ENCODE results near the gene JHY.

The JHY gene

DNA sequence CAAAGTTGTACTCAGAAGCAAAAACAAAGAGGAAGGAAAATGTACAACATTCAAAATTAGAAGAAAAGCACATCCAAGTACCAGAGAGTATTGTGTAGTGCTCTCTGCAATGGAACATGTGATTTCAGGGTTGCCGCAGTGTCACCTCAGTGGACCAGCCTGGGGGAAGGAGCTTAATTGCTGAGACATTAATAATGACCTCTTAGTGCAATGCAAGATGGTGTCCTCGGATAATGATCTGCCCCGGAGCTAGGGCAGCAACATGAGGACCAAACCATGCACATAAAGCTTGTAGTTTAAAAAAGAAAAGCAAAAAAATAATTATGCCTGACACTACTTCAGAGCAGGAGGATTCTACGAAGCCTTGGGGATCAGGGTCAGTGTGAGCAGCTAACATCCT is 11.3 kb upstream of the JHY start:
- no peak for DNase-seq (ENCODE audit: low read depth)

DNA sequence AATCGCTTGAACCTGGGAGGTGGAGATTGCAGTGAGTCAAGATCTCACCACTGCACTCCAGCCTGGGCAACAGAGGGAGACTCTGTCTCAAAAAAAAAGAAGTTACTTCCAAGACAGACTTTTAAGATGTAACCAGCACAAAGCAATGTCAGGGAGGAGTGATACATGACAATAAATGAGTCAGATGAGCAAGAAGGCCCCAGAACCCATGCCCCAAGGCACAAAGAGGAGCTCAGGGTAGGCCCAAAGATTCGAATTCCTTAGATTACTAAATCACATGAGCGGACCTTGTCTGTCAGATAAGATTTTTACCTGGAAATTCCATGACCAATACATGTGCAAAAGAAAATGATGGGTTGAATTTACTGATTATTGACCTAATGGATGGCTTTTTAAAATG is 10.5 kb upstream of the JHY start:
- DNase-seq (ENCODE audit: low read depth) = no peak

DNA sequence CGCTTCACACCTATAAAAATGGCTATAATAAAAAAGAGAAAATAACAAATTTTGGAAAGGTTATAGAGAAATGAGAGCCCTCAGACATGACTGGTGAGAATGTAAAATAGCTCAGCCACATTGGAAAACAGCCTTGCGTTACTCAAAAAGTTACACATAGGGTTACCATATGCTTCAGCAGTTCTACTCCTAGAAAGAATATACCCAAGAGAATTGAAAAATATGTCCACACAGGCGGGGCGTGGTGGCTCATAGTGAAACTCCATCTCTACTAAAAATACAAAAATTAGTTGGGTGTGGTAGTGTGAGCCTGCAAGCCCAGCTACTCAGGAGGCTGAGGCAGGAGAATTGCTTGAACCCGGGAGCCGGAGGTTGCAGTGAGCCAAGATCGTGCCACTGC is 7.6 kb upstream of the JHY start:
- no peak for DNase-seq (ENCODE audit: low read depth)

DNA sequence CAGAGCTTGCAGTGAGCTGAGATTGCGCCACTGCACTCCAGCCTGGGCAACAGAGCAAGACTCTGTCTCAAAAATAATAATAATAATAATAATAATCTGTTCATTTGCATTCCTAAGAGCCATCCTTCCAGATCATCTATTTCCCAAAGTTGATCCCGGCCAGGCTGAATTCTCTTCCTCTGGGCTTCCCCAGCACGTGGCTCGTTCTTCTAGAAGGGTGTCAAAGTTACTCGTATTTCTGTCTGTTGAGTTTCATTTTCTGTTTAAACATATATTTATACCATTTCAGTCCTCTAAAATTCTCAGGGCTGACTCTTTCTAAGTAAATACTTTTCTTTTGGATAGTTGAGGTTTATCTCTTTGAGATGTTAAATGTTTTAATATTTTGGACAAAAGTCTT is 4.8 kb upstream of the JHY start:
- DNase-seq (ENCODE audit: low read depth) = no peak

DNA sequence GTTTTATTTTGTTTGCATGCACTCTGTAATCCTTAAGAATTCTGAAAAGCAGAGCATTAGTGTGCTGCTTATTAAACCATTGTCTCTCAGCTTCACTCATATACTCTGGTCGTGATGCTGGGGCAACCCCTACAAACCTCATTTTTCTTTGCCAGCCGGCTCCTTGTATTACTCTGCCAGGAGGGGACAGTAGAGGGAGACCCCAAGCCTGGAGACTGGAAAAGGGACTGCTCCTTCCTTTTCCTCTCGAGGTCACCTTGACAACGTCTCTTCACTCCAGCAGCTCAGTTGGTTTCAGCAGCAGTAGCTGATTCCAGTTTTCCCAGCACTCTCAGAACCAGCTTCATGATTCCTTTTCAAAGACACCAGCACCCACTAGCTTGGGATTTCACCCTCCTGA is 2.8 kb upstream of the JHY start:
- no peak for DNase-seq (ENCODE audit: low read depth)

DNA sequence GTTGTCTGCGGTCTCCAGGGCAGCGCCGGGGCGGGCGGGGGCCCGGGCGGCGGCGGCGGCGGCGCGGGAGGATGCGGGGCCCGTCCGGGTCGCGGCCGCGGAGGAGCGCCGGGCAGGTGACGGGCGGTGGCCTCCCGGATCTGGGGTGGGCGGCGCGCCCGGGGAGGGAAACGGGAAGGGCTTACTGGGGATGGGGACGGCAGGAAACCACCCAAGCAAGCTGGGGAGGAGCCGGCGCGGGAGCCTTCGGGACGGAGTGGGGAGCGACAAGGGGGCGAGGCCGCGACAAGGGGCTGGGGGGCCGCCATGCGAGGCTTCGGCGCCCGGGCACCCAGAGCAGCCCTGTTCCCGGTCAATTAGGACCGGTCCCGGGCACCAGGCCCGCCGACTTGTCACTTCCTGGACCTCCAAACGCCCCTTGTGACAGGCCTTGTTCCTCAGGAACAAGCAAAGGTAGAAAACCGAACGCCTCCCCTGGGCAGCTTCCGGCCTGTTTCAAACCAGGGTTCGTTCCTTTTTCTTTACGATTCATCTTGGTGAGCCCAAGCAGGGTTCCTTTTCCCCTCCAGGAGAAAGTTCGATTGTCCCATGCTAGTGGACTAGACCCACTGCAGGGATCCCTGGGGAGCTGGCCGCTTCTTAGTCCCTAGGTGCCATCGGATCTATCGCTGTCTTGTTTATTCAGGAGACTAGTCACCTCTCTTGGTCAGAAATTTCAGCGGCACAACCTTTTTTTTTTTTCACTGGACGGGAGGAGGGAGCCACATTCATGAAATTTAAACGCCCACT is 492 bp downstream of the JHY start:
- DNase-seq (ENCODE audit: low read depth) = peak; percentile 9

DNA sequence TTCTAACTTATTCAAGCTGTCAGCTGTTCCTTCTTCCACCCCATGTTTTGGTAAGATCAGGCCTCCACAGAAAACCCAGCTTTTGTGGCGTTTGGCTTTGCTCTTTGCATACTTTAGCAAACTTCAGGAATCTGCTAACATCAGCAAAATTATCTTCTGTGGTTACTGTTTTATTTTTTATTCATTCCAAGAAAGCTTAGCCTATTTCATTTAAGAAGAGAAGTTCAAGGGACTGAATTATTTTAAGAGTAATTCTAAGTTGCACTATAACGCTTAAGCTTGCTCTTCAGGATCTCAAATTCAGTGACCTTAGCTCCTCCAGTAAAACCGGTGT is 1.1 kb downstream of the JHY start:
- DNase-seq (ENCODE audit: low read depth) = no peak

DNA sequence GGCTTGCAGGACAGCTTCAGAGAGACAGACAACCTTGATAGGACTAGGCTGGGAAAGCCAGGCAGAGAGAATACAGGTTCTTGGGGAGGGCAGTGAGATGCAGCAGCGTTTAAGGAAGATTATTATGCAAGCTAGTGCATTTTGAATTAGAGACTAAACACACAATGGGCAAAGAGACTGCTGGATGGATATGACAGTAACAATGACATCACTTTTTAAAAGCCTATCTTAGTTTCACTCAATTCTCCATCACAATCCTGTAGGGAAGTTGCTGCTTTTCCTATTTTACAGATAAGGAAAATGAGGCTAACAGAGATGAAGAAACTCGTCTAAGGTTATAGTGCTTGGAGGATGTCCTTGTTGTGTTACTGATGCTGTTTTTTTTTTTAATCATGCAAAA is 5.6 kb downstream of the JHY start:
- no peak for DNase-seq (ENCODE audit: low read depth)

DNA sequence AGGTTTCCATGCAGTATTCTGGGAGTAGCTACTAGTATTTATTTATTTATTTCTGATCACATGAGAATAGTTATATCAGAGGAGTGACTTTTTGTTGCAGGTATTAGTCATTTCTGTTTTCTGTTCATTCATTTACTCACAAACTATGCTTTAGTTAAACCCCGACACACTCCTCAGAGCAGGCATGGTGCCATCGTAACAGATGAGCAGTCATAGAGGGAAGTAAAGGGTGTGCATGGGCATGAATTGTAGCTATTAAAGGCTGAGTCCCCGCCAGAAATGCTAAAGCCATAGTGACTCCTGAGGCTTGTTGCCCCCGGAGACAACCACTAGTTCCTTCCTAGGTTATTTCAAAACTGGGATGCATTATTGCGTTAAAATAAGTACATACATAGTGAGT is 10.6 kb downstream of the JHY start:
- no peak for DNase-seq (ENCODE audit: low read depth)

DNA sequence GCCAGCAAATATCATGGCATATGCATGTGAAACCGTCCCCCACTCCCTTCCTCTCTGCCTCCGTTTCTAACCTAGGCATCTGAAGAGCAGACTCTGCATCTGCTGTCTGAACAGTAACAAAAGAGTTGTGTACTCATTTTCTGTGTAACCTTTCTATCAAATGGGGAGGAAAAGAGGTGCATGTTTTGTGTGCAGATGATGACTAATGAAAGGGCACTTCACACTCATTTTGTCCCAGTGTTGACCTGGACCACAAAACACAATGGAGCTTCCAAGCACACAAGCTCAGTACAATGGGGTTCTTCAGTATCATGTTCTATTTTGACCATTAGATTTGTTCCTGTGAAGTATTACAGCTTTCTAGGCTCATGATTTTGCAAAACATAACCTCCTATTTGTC is 13.0 kb downstream of the JHY start:
- DNase-seq (ENCODE audit: low read depth) = no peak

DNA sequence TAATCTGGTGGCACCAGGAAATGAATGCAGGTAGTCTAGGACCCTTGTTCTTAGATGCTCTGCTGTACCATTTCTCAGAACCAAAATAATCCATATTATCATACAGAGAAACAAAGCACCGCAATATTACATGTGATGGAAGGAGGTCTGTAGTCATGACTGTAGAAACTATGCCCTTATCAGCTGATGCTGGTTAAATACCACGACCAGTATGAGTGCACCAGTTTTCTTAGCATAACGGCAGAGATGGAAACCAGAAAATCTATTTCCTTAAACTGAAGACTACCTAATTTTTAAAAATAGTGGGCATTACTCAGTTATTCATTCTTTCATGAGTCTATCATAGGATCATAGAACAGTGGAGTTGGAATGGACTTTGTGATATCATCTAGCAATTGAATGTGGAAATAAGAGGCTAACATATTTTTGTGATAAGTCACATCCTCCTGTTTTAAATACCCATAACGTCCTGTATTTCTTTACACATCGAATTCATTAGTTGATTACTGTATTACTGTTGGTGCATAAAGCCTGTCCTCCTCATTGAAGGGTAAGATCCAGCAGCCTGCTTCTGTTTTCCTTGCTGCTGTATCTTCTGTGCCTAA is 15.1 kb downstream of the JHY start:
- no peak for DNase-seq (ENCODE audit: low read depth)

DNA sequence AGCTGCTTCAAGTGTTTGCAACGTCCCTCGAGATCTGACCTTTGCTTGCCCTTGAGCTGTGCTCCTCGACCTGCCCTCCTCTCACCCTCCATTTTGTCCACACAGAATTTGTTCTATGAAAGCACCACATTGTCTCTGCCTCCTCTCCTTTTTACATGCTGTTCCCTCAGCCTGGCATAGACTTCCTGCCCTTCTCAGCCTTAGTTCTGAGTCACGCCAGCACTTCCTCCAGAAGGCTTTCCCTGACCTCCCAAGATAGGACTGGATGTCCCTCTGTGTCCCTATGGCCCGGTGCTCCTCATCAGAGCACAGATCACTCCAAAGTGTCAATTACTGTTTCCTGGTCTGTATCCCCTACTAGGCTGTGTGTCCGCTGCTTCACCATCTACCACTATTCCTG is 16.2 kb downstream of the JHY start:
- DNase-seq (ENCODE audit: low read depth) = no peak

DNA sequence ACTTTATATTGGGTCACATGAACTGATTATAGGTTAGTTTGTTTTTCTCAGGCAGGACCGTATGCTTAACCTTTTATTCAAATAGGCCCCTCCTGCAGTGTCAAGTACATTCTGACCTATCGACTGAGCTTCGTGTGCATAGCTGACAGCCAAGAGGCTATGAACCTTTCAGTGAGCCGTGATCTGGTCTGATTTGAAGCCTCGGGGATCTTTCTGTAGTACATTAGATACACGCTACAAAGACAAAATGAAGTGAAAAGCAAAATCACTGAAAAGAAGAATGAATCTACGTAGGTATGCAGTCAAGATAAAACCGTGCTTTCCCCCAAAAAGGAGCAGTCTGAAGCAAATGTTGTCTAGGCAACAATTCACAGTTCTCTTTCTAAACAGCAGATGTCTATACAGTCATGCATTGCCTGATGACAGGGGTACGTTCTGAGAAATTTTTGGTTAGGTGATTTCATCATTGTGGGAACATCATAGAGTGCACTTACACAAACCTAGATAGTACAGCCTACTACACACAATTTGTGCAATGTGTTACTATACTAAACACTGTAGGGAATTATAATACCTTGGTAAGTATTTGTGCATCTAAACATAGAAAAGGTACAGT is 18.1 kb downstream of the JHY start:
- no peak for DNase-seq (ENCODE audit: low read depth)

DNA sequence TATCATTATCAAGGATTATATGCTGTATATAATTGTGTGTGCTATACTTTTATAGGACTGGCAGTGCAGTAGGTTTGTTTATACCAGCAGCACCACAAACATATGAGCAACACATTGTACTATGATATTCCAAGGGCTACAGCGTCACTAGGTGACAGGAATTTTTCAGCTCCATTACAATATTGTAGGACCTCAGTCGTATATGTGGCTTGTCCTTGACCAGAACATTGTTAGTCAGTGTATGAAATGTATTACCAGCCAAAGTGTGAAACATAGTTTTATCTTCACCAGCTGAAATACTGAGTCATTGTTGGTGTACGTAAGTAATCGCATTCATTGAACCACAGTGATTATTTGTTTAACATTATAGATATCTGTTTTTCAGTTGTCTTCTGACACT is 20.4 kb downstream of the JHY start:
- DNase-seq (ENCODE audit: low read depth) = no peak

DNA sequence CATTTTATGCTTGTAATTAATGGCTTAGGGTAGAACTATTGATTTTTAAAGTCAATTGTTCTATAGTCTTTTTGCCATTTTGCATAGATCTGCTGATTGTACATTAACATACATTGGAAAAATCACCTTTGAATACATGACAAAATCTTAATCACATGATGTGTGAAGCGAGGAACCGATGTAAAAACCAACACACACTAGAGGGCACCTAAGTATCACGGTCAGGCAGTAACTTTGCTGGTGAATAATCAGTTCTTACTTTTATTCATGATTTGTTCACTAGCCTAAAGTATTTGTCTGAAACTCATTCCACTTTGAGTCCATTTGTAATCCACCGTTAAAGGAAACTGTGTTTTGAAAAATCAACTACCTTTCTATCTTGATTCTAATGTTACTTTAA is 28.2 kb downstream of the JHY start:
- no peak for DNase-seq (ENCODE audit: low read depth)

DNA sequence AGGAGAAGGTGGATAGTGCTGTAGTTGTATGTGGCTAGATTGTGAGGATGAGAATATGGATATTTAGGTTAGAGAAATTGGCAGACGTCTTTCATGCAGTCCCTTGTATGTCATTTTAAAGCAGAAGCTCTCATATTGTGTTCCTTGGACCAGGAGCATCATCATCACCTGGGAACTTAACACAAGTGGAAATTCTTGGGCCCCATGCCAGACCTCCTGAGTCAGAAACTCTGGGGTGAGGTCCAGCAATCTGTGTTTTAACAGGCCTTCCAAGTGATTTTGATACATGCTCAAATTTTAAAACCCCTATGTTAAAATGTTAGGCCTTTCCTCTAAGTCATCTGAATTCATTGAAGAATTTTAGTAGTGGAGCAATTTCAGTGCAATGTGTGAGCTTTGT is 34.8 kb downstream of the JHY start:
- DNase-seq (ENCODE audit: low read depth) = no peak

DNA sequence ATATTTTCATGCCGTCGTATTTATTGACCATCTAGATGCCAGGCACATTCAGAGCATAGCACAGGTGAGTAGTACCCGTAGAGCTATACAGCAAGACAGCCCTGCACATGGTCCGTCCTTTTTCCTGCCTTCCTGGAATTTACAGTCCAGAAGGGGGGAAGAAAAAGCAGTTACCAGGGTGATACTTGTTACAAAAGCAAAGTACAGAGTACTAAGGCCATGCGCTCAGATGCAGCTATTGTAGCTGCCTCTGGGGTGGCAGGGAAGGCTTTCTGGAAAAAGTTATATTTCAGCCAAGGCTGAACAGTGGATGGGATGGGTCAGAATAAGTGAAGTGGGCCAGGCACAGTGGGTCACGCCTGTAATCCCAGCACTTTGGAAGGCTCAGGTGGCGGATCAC is 36.2 kb downstream of the JHY start:
- no peak for DNase-seq (ENCODE audit: low read depth)

DNA sequence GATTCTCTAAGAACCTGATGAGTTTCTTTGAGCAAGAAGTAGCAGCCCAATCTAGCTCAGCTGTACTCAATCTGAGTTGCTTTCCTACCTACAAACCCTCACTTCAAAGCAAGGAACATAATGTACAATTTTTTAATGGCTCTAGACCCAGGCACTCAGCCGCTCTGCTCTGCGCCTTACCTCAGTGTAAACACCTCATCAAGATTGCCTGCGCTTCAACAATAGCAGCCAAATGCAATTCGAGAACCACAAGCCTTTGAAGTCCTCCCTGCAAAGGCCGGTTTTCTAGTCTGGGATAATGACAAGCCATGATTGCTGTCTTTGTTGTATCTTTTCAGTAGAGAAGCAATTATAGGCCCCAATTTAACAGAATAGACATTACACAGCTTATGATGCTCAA is 38.0 kb downstream of the JHY start:
- DNase-seq (ENCODE audit: low read depth) = no peak

DNA sequence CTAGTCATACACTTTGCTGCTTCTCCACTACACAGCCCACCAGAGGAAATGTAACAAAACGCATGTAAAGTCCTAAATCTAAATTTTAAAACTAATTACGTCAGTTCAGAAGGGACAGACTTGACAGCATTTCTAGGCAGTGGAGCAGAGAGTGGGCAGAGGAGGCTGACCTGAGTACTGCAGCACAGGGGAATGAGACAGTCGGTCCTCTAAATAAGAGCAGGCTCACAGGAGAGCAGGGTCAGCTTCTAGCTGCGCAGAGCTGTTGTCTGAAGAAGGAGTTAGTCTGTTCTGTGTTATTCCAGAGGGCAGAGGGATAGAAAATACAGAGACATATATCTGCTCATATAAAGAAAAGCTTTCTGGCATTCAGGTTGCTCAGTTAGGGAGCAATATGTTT is 40.3 kb downstream of the JHY start:
- DNase-seq (ENCODE audit: low read depth) = no peak

DNA sequence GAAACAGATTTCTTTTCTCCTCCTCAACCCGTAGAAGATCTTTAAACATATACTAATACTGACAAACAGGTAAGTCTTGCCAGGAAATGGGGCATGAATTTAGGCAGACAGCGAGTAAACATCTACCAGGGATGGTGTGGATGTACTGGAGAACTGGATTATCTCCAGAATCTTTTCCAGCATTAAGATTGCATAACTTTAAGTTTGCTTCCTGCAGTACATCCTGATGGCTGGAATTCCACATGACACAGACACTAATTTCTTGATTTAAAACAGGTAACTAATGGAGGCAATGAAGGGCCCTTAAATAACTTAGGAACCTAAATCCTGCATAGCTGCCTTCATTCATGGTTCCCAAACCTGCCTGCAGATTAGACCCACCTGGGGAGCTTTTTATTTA is 40.7 kb downstream of the JHY start:
- DNase-seq (ENCODE audit: low read depth) = no peak

DNA sequence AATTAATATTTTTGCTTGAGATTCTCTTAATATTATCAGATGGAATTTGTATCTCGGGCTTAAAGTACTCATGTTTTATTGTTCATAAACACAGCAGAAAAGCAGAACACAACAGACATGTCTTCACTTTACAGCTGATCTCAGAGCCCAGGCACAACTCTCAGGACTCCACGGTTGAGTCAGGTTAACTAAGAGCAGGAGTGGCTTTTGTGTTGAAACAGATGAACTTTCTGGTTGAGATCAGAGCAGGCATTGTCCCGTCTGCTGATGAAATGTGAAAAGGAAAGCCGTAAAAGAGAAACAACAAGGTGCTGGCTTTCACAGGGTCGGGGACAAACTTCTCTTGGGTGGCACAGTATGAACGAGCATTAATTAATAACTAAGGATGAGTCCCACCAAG is 49.0 kb downstream of the JHY start:
- no peak for DNase-seq (ENCODE audit: low read depth)

DNA sequence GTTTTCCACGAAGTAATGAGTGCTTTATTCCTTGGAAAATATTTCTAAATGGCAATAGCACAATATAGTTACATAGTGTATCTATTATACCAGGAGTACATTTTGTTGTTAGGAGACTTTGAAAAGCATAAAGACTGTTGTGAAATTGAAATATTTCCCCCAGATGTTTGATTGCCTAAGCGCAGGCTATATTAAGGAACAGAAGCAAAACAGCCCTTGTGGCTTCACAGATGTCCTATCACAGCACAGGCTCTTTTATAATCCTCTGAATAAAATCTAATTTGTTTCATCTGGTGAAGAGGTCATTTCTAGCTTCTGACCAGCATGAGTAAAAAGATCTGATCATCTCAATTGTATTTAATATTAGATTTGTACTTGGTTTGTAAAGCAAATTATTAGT is 50.9 kb downstream of the JHY start:
- no peak for DNase-seq (ENCODE audit: low read depth)

DNA sequence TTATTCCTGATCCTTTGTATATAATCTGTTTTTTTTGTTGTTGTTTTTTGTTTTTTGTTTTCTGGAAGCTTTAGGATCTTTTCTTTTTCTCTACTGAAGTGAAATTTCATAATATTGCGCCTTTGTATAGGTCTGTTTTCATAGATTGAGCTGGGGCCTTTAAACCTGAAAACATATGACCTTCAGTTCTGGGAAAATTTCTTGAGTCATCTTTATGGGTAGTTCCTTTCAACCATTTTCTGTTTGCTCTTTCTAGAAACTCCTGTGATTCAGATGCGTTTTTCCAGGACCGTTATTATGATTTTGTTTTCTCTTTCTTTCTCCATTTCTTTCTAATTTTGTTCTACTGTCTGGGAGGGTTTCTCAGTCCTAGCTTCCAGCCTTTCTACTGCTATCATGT is 55.4 kb downstream of the JHY start:
- DNase-seq (ENCODE audit: low read depth) = no peak

DNA sequence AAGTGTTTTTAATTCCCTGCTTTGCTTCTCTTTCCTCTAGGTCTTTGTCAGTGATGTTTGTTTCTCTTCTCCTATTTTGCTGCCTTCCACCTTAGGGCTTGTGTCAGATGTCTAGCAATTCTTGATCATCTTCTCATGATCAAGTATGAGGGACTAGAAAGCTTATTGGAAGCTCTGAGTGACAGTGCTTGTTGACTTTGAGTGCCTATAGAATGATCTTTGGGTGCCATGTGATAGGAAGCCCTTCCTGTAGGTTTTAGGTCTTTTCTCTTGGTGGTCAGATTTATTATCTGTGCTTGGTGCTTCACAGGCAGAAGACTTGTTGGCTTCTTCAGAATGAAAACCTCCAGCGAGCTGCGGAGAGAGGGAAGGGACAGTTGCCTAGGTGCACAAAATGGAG is 56.0 kb downstream of the JHY start:
- no peak for DNase-seq (ENCODE audit: low read depth)

Measured in stimulated activated CD8-positive, alpha-beta memory T cell treated with anti-CD3 and anti-CD28 coated beads, Interleukin-7, amount 100 ng/mL, for 24 hours (primary cell).